HEK293 (cell line): ENCODE data around the gene RAB21.

Experiments
- CTCF ChIA-PET: fragments of 350-600 bp; formaldehyde crosslinking; extraction: SDS; loops from one replicate; lab custom pipeline; 2021; ENCODE audit warnings: antibody characterized with exemption; lab: Yijun Ruan, JAX
- POLR2A ChIA-PET: fragments of 300-600 bp; formaldehyde crosslinking; extraction: SDS; loops from one replicate; lab custom pipeline; 2020; ENCODE audit warnings: antibody characterized with exemption, inconsistent platforms; lab: Yijun Ruan, JAX
- H3K27ac ChIP-seq: fragments of 200-500 bp; sonication (Bioruptor generic); 2 replicates; pipeline ENCODE4 v1.5.1; 2014; ENCODE audit warnings: low read depth, low read length, control low read depth, inconsistent platforms; ENCODE audit errors: extremely low read depth
- H3K36me3 ChIP-seq, 2 experiments: fragments of 200-500 bp in 1 of 2; sonication (Bioruptor generic) in 1 of 2; 1 replicate in 1 of 2; 2 replicates in 1 of 2; pipeline ENCODE4 v1.5.1; 2014 to 2017; ENCODE audit warnings: inconsistent platforms in 2 of 2, low read length in 2 of 2; ENCODE audit not compliant: control insufficient read depth in 2 of 2, insufficient read depth in 1 of 2
- H3K4me1 ChIP-seq: fragments of 200-500 bp; sonication (Bioruptor generic); 2 replicates; pipeline ENCODE4 v1.5.1; 2014; ENCODE audit warnings: mild to moderate bottlenecking, low read length, inconsistent platforms; ENCODE audit not compliant: control insufficient read depth, insufficient read depth
- H3K4me3 ChIP-seq: 2 replicates; pipeline ENCODE4 v1.5.1; 2011; ENCODE audit warnings: low read depth, mild to moderate bottlenecking, control low read depth, low read length, moderate library complexity
- H3K9me3 ChIP-seq: fragments of 200-500 bp; sonication (Bioruptor generic); 2 replicates; pipeline ENCODE4 v1.5.1; 2014; ENCODE audit warnings: low read depth, low read length, inconsistent platforms; ENCODE audit not compliant: control insufficient read depth, insufficient read depth
- CTCF ChIP-seq: fragments of 450-650 bp; formaldehyde crosslinking; IDR thresholded peaks from 2 replicates; pipeline ENCODE4 v1.5.1; 2016; ENCODE audit warnings: missing biosample characterization, missing genetic modification characterization
- GLIS1 ChIP-seq: fragments of 450-650 bp; formaldehyde crosslinking; IDR thresholded peaks from 2 replicates; pipeline ENCODE4 v1.5.1; 2016; ENCODE audit warnings: missing biosample characterization, missing genetic modification characterization
- KLF10 ChIP-seq: fragments of 450-650 bp; IDR thresholded peaks from 2 replicates; pipeline ENCODE4 v1.5.1; 2018; ENCODE audit warnings: missing biosample characterization, mild to moderate bottlenecking, missing genetic modification characterization
- SALL2 ChIP-seq: fragments of 450-650 bp; formaldehyde crosslinking; IDR thresholded peaks from 2 replicates; pipeline ENCODE4 v1.5.0; 2017; ENCODE audit warnings: missing biosample characterization, mild to moderate bottlenecking, missing genetic modification characterization, borderline replicate concordance
- ZBTB11 ChIP-seq: fragments of 450-650 bp; formaldehyde crosslinking; conservative IDR thresholded peaks from 2 replicates; pipeline ENCODE4 v1.5.1; 2016; ENCODE audit warnings: low read depth, missing biosample characterization, missing genetic modification characterization
- ZNF221 ChIP-seq: fragments of 450-650 bp; formaldehyde crosslinking; IDR thresholded peaks from 2 replicates; pipeline ENCODE4 v1.5.1; 2017; ENCODE audit warnings: missing biosample characterization, missing genetic modification characterization, borderline replicate concordance
- ZNF335 ChIP-seq: fragments of 450-650 bp; formaldehyde crosslinking; conservative IDR thresholded peaks from 2 replicates; pipeline ENCODE4 v1.5.1; 2016; ENCODE audit warnings: missing biosample characterization, missing genetic modification characterization
- ZNF341 ChIP-seq: fragments of 450-650 bp; formaldehyde crosslinking; IDR thresholded peaks from 2 replicates; pipeline ENCODE4; 2016; ENCODE audit warnings: low read depth, missing biosample characterization, missing genetic modification characterization
- ZNF398 ChIP-seq: fragments of 450-650 bp; formaldehyde crosslinking; IDR thresholded peaks from 2 replicates; pipeline ENCODE4 v1.5.1; 2017; ENCODE audit warnings: missing biosample characterization, missing genetic modification characterization
- ZNF449 ChIP-seq: fragments of 450-650 bp; formaldehyde crosslinking; IDR thresholded peaks from 2 replicates; pipeline ENCODE4 v1.5.1; 2017; ENCODE audit warnings: missing biosample characterization, mild to moderate bottlenecking, missing genetic modification characterization, moderate library complexity
- ZNF521 ChIP-seq: fragments of 450-650 bp; formaldehyde crosslinking; IDR thresholded peaks from 2 replicates; pipeline ENCODE4 v1.5.1; 2017; ENCODE audit warnings: missing biosample characterization, mild to moderate bottlenecking, missing genetic modification characterization
- ZNF530 ChIP-seq: fragments of 450-650 bp; formaldehyde crosslinking; IDR thresholded peaks from 2 replicates; pipeline ENCODE4 v1.5.1; 2016; ENCODE audit warnings: low read depth, missing biosample characterization, missing genetic modification characterization
- ZNF548 ChIP-seq: fragments of 450-650 bp; formaldehyde crosslinking; IDR thresholded peaks from 2 replicates; pipeline ENCODE4 v1.5.1; 2016; ENCODE audit warnings: missing biosample characterization, missing genetic modification characterization
- ZNF561 ChIP-seq: fragments of 450-650 bp; IDR thresholded peaks from 2 replicates; pipeline ENCODE4 v1.5.1; 2018; ENCODE audit warnings: missing biosample characterization, missing genetic modification characterization, borderline replicate concordance
- ZNF600 ChIP-seq: fragments of 450-650 bp; formaldehyde crosslinking; IDR thresholded peaks from 2 replicates; pipeline ENCODE4 v1.5.1; 2016; ENCODE audit warnings: missing biosample characterization, missing genetic modification characterization
- ZNF639 ChIP-seq: fragments of 450-650 bp; formaldehyde crosslinking; IDR thresholded peaks from 2 replicates; pipeline ENCODE4 v1.5.1; 2016; ENCODE audit warnings: missing biosample characterization, missing genetic modification characterization
- ZNF654 ChIP-seq: fragments of 450-650 bp; formaldehyde crosslinking; IDR thresholded peaks from 2 replicates; pipeline ENCODE4 v1.5.1; 2016; ENCODE audit warnings: low read depth, missing biosample characterization, missing genetic modification characterization
- ZNF664 ChIP-seq: fragments of 450-650 bp; formaldehyde crosslinking; IDR thresholded peaks from 2 replicates; pipeline ENCODE4 v1.5.1; 2016; ENCODE audit warnings: missing biosample characterization, missing genetic modification characterization
- ZSCAN23 ChIP-seq: fragments of 450-650 bp; formaldehyde crosslinking; IDR thresholded peaks from 2 replicates; pipeline ENCODE4 v1.5.1; 2016; ENCODE audit warnings: missing biosample characterization, missing genetic modification characterization
- ZSCAN30 ChIP-seq: fragments of 450-650 bp; IDR thresholded peaks from 2 replicates; pipeline ENCODE4 v1.5.1; 2018; ENCODE audit warnings: missing biosample characterization, mild to moderate bottlenecking, missing genetic modification characterization, moderate library complexity

Gene RAB21

GRCh38 chr12:71772735-71773134 is 18.1 kb downstream of the RAB21 start:
- POLR2A ChIA-PET, result no interaction called here
- TF ChIP-seq SALL2 (tag by site-specific recombination) (no peak), KLF10 (tag by site-specific recombination) (no peak), ZNF600 (tag by site-specific recombination) (no peak), ZNF341 (tag by site-specific recombination) (no peak), ZNF530 (no peak), ZNF561 (tag by site-specific recombination) (no peak), ZNF221 (tag by site-specific recombination) (no peak), ZNF335 (no peak), ZNF664 (tag by site-specific recombination) (no peak), ZNF449 (no peak), ZSCAN23 (tag by site-specific recombination) (no peak), ZNF548 (tag by site-specific recombination) (no peak), ZNF398 (tag by site-specific recombination) (no peak), ZBTB11 (tag by site-specific recombination) (no peak), ZNF521 (tag by site-specific recombination) (no peak), ZNF639 (no peak), ZSCAN30 (tag by site-specific recombination) (no peak)
- TF ChIP-seq, all 188 proteins: peak for 0
- Histone ChIP-seq H3K36me3 (peaks cover 23 to 49% of the 10 kb centered on the region in 2 experiments), H3K9me3 (no peaks in the 10 kb centered on the region), H3K4me3 (no peak overlapping the region), H3K4me1 (no peaks in the 10 kb centered on the region), H3K27ac (no peak overlapping the region)
- CTCF ChIA-PET, result interaction anchor here (1.0 kb wide), 1 partner anchor 165 kb away, joined by 4 read pairs; no protein-coding TSS in a partner anchor

GRCh38 chr12:71780237-71780822 is 25.7 kb downstream of the RAB21 start:
- H3K9me3 ChIP-seq, result no peaks in the 10 kb centered on the region
- H3K36me3 ChIP-seq, result peaks cover 20 to 43% of the 10 kb centered on the region in 2 experiments
- no peak for TF ChIP-seq GLIS1 (tag by site-specific recombination)
- peak; percentile 48; the same call in 1 of the 2 replicates for TF ChIP-seq CTCF
- peak; percentile 64 for TF ChIP-seq ZNF654
- no peak overlapping the region for H3K27ac ChIP-seq
- ChIA-PET POLR2A (no interaction called here), CTCF (interaction anchor here (0.6 to 2.5 kb wide), 45 partner anchors 9 to 1855 kb away, joined by 3 to 25 read pairs (median 5); partner anchors contain the start of gene TPH2)
- H3K4me1 ChIP-seq, result no peaks in the 10 kb centered on the region
- H3K4me3 ChIP-seq, result no peak overlapping the region
